ENCODE measurements around the gene GCA.

GRCh38 chr2:162379719-162380580 is 36.0 kb downstream of the GCA start:
- TF ChIP-seq CTCF (IDR thresholded peaks at IDR 0.05): no peak
- TF ChIP-seq POLR2A (IDR thresholded peaks at IDR 0.05): no peak
